PC-9 (cell line): ENCODE results near the gene PTPRD.

Source experiments
- CTCF ChIP-seq: fragments of 200-600 bp; sonication (generic); conservative IDR thresholded peaks from 2 replicates; pipeline ENCODE4 v1.6.1; 2017; ENCODE audit warnings: mixed run types, antibody characterized with exemption, mild to moderate bottlenecking, moderate library complexity
- EZH2 ChIP-seq: fragments of 200-600 bp; sonication (generic); IDR thresholded peaks from 2 replicates; pipeline ENCODE4 v1.8.0; 2017; ENCODE audit warnings: antibody characterized with exemption, low read depth

- TF ChIP-seq CTCF (no peak), EZH2 (no peak)
These were observed 1744.2 kb downstream of the PTPRD start for GRCh38 chr9:8868632-8869031.
